Right forelimb (tissue), 1 donor: ENCODE measurements around the gene MZT1.
A peak's percentile ranks its signal among the peaks of the same experiment; 100 is the strongest.
"Not testable (repeated sequence)": the region's sequence is repeated elsewhere in the genome, so short reads cannot be mapped to it uniquely, and the experiment has no call there.

ENCODE experiments used
- DNase-seq: peaks from one replicate; pipeline ENCODE4 v3.0.0-alpha.2; 2018

MZT1 gene, protein sequence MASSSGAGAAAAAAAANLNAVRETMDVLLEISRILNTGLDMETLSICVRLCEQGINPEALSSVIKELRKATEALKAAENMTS

DNA sequence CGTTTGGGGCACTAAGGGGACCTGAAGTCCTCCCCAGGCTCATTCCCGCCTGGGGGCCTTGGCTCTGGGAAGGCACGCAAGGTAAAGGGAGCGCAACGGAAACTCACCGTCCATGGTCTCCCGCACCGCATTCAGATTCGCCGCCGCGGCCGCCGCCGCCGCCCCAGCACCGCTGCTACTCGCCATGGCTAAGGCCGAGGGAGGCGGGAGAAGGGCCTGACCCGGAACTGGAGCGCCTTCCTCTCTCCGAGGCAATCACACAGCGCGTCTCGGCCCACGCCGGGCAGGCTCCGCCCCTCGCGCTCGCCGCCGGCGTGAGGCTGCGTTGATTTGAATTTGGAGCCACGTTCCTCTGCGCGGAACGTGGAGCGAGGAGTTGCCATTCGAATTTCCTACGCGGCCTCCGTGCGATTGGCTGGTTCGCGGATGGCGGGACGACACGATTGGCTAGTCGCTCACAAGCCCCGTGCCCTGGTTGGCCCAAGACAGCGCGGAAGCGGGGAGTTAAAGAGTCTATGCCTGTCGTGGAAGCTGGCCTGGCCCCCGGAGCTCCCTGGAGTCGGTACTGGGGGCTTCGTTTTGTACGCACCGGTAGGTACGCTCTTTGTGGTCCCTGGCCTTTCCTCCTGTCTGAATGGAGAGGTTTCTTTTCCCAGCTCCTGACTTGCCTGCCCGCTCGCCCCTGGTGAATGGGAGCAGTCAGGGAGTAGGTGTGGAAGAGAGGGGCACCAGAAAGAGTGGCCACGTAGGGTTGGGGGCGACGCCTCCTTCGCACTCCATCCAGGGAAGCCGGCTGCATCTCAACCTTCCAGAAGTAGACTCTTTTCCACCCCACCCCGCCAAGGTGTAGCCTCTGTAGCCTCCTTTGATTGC is at the start of gene MZT1, which contains the start of gene BORA:
Gene MZT1 (minus strand): TSS at position 213 of the 873 bp plus-strand sequence. CDS start 27 bp downstream, at position 186.
Gene BORA (plus strand): TSS at position 507 of the 873 bp plus-strand sequence. CDS start 1,018 bp downstream, outside the sequence.
- DNase-seq, result peak; percentile 96

DNA sequence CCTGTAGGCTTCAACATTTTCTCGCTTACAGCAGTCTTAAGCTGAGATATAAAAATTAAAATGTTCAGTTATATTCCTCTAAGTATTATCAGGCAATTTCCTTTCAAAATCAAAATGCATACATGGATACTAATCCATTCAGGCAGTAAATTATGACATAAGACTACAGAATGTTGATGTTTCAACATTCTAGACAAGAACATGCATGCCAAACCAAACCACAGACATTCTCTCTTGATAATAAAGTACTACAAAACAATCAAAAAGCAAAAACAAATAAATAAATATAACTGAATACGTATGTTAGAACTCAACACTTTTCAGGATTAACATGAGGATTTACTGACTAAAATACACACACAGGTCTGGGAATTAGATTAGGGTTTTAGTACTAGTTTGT is 46.6 kb upstream of the MZT1 start:
- DNase-seq, result no peak

DNA sequence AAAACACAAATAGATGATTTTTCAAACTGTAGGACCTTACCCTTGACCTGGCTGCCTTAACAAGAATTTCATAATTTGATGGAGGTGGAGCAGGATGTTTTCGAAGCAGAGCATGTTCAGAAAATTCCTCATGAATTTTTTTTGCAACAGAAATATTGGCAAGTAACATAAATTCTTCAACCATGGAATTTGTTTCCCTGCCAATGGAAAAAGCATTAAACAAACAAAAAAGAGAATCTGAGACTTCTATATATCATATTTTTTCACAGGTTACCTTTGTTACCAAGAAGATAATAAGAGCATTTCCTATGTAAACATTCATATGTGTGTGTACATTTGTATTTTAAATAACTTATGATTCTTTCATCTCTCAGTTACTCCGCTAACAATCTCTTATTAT is 36.0 kb upstream of the MZT1 start:
- no peak for DNase-seq

DNA sequence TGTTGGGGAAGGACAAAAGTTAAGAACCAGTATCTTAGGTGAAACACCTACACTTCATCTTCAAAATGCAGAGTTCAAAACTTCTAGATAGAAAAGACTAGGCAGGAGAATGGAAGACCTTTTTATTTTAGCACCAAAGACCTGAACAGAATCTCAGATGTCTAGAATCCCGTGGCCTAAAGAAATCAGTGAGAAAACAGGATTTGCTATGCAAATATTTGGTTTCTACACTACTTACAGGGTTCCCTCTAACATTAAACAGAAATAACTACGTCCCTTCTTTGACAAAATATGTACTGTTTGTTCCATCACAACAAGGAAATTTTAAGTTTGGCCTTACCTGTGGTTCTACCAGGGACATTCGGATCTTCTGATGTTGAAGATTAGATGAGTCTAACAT is 32.8 kb upstream of the MZT1 start:
- DNase-seq, result no peak

DNA sequence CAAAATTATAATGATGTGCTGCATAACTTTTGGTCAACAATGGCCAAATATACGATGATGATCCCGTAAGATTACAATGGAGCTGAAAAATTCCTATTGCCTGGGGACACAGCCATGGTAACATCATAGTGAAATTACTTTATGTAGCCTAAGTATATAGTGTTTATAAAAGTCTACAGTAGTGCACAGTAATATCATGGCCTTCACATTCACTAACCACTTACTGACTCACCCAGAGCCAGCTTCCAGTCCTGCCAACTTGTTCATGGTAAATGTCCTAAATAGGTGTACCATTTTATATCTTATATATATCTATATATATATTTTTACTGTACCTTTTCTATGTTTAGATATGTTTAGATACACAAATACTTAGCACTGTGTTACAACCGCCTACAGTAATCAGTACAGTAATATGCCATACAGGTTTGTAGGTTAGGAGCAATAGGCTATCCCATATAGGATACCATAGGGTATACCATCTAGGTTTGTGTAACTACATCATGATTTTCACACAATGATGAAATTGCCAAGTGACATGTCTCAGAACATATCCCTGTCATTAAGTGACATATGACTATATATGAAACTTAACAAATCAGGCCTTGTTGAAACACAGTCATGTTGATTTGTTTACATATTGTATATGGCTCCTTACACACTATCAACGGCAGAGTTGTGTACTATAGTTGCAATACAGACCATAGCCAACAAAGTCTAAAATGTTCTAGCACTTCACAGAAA is 30.5 kb upstream of the MZT1 start:
- DNase-seq, result no peak

DNA sequence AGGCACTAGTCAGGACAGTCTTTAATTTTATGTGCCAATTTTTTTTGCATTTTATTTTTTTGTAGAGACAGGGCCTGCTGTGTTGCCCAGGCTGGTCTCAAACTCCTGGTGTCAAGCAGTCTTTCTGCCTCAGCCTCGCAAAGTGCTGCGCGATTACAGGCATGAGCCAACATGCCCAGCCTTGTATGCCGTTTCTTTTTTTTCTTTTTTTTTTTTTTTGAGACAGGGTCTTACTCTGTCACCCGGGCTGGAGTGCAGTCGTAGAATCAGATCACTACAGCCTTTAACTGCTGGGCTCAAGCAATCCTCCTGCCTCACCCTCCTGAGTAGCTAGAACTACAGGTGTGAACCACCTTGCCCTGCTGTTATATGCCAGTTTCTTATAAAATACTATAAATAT is 26.7 kb upstream of the MZT1 start:
- no peak for DNase-seq

DNA sequence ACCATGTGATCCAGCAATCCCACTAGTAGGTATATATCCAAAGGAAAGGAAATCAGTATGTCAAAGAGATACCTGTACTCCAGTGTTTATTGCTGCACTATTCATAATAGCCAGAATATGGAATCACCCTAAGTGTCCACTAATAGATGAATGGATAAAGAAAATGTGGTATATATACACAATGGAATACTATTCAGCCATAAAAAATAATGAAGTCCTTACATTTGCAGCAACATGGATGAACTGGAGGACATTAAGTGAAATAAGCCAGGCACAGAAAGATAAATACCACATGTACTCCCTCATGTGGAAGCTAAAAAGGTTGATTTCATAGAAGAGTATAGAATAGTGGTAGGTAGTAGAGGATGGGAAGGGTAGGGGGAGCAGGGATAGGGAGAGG is 23.8 kb upstream of the MZT1 start:
- no peak for DNase-seq

DNA sequence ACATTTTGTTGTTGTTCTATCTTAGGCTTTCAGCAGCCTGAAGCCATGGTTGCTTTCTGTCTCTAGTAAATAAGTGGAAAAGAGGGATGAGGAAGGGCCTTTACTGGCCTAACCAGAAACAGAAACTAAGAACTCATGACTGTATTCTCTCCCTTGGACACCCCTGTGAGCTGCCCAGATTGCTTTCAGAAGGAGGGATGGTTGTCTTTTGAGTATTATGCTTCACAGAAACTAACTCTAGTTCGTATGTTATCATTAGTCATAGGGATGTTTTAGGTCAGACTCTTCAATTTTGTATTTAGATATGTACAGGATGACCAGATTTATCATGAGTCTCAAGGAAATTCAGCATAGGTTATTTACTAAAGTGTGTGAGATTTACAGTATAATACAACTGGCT is 17.8 kb upstream of the MZT1 start:
- no peak for DNase-seq

DNA sequence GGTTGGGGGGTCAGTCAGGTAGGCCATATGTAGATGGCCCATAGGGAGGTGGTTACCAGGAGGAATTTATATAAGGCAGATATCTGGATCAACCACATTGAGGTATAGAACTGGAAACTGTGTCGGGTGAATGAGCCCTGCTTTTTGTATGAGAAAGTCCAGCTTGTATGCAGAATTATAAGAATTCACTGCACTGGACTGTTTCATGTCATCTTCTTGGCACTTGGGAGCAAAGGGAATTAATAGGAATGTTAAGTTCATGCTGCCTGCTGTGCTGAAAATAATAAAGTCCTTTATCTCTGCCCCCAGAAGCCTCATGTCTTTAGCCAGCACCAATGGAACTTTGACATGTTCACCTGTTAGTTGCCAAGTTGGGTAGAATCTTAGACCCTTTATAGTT is 12.6 kb upstream of the MZT1 start:
- no peak for DNase-seq

DNA sequence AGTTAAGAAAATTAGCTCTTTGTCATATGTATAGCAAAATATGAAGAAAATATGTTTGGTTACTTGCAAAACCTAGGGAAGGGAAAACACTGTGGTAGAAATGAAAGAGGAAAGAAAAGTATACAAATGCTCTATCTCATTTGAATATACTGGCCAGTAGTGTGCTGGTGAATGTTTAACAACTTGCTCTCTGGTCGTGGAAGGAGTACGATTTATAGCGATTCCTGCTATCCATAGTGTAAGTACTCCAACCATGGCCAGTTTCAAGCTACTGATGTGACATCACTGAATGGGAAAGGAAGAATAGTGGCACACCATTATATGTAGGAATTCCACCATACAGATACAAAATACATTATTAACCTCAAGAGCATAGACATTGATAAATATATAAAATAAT is 9.6 kb upstream of the MZT1 start:
- no peak for DNase-seq

DNA sequence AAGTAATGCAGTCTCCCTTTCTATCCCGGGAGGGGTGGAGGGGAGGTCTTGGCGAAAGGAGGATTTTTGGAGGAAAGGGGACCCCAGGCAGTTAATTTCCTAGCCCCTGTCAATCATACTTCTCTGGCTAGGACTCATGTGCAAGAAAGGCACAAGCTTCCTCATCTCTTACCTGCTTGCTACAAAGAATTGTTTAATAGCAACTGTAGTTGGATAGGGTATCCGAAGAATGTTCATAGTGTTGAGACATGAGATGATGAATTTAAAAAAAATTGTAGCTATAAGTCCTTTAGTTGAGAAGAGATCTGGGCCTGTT is 819 bp upstream of the MZT1 start:
- DNase-seq, result no peak

DNA sequence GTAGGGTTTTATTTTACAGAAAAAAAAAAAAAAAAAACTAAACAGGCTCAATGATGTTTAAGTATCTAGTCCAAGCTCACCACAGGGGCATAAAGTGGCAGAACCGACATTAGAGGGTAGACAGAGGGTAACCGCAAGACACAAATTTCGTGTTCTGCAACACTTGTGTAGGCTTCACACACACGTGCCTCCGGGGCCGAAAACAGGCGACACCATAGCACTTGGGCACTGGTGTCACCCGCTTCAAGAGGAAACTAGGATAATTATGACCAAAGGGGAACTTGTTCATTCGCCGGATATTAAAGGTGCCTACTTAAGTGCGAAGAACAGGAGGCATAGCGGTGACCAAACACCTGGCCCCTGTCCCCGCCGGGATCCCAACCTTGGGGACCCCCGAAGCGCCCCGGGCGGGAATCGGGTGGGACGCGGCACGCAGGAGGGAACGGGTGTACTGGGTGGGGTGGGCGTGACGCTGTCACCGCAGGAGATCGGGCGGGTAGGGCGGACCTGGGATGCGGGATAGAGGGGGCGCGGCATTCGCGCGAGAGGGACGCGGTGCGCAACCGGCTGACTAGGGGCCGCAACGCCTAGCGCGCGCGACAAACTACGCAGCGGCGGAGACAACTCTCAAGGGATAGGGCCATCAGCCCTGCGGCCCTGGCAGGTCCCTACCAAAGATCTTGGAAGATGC is 558 bp downstream of the MZT1 start:
- no peak for DNase-seq

DNA sequence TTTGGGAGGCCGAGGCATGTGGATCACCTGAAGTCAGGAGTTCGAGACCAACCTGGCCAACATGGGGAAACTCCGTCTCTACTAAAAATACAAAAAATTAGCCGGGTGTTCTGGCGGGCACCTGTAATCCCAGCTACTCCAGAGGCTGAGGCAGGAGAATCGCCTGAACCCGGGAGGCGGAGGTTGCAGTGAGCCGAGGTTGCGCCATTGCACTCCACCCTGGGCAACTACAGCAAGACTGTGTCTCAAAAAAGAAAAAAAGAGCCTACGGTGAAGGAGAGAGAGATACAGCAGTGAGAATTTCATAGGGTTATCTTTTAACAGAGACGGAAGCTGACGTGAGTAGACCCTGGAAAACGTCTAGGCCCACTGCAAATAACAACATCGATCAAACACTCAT is 1.2 kb downstream of the MZT1 start:
- not testable (repeated sequence) for DNase-seq

DNA sequence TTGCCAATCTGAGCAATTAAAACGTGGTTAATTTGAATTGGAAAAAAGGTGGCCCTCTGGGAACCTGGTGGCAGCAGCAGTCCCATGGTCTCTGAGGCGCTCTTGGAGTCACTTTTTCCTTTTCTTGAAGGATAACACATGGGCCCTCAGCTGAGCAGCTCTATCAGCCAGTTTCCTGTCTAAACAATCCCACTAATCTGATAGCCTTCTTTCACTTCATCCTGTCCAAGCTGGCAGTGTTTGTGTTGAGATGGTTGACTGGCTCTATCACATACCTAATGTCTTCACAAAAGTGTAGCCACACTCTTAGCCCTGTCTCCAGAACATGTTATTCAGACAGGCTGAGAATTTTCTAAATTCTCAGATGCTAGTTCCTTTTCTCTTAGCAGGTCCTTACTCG is 10.7 kb downstream of the MZT1 start:
- DNase-seq, result no peak

DNA sequence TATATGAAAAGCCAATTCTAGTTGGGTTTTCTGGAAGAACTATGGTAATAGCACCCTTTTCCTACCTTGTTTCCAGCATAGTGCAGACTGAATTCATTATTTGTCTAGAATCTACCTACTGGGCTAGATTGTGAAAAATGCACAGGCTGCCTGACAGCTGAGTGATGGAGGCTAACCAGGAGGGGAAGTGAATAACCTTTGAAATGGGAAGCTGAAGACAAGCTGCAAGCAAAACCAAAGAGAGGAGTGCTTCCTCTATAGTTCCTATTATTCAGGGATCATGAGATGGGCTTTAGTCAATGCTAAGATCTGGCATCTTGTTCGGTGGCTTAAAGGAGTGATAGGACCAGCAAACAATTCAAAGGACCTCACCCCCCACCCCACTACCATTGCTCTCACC is 26.9 kb downstream of the MZT1 start:
- DNase-seq, result no peak

DNA sequence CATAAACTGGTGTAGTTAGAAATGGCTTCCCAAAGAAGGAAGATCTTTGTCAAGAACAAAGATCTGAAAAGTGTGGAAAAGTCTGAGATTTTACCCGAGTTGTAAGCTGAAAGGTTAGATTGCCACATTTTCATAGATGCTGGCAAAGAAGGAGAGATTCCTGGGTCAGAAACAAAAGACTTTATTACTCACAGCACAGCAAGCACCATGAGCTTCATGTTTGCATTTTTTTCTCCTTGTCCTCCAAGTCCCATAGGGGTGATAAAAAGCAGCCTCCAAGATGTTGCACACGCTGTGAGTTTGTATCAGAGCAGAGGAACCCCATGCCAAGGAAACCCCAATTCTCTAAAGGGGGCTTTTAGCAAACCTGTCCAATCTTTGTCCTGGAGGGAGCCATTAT is 29.3 kb downstream of the MZT1 start:
- DNase-seq, result no peak

DNA sequence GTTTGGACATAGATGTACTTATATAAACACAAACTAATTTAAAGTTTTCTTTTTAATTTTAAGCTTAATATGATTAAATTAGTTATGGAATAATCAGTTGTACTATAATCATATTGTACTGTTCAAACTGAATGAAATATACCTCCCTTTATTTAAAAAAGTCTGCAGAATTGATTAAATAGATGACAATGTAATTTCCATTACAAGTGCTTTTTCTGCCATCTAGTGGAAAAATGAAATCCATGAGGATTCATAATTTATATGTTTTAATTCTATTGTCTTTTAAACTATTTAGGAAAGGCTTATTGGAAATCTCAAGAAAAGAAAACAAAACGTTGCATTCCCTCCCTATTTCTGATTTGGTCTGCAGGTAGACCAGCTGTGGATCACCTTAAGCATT is 30.9 kb downstream of the MZT1 start:
- DNase-seq, result no peak

DNA sequence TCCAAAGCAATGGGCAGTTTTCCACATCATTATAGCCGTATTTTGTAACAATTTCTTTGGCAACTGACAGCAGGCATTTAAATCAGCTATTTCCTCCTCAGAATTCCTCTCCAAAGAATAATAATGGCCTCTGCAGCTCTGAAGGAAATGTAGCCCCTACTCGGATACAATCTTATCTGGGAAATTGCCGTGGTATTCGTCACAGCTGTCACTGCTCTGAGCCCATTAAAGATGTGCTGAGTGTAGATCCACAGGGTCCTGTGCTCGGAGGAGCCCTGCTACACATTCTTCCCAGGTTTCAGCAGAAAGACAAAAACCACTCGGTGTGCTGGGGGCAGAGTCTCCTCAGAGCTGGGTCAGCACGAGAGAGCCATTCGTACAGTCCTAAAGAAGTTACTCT is 33.1 kb downstream of the MZT1 start:
- no peak for DNase-seq

DNA sequence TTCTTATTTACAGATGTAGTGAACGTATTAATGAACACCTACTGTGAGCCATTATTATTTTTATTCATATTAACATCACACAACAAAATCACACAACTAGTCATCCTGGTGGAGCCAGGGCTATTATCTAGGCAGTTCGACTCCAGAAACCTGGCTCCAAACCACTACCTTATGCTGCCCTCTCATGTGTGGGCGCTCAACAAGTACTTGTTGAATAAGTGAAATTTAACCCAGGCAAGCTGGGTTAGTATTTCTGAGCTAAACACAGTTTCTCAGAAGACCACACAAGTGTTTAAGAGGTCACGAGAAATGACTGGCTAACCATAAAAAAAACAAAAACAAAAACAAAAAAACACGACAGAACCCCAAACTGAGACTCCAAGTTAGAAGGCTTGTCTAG is 33.6 kb downstream of the MZT1 start:
- no peak for DNase-seq

DNA sequence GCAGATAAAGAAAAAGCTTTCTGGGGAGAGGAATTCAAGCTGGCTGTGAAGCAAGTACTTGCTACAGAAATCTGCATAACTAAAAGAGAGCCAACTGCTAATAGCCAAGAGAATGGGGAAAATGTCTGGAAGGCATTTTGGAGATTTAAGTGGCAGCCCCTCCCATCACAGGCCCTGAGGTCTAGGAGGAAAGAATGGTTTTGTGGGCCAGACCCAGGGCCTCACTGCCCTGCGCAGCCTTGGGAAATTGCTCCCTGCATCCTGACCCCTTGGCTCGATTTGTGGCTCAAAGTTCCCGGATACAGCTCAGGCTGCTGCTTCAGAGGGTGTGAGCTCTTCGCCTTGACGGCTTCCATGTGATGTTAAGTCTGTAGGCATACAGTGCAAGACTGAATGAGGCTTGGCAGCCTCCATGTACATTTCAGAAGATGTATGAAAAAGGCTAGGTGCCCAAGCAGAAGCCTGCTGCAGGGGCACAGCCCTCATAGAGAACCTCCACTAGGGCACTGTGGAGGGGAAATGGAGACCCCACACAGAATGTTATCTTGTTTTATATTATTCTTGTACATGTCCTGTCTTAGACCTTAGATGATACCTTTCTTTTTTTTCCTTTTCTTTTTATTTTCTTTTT is 34.4 kb downstream of the MZT1 start:
- no peak for DNase-seq

DNA sequence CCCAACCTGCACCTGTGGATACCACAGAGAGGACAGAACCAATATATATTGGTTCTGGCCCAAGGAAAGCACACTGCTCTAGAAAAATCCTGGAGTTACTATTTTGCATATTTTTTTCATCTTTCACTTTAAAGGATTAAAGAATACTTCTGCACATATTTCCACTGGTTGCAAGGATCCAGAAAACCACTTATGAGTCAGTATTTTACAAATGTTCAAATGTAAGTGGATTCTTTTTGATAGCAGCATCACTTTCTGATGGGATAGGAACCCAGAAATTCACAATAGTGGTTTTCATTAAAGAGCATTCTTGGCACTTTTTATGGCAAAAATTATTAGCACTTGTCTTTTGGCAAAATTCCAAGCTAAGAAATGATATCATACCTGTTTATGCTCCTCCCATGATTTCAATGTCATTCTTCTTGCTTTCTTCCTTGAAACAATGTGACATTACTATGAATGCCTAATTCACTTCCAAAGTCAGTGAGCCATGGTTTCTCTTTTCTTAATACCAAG is 38.2 kb downstream of the MZT1 start:
- no peak for DNase-seq

DNA sequence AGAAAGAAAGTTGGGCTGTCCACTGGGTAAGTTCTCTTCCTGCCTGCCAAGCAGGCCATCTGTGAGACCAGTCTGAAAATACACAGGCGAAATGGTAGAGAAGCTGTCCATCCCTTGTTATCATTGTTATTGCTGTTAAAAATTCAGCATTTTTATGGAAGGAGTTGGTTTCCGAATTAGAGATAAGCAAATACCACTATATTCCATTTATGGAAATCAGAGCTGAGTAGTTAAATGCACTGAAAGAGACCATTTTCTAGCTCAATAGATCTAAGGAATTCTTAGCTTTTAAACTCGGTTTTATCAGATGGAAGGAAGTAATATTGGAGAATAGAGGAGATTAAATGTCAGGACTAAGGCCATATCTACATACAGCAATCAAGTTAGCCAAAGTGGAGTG is 40.7 kb downstream of the MZT1 start:
- DNase-seq, result no peak

DNA sequence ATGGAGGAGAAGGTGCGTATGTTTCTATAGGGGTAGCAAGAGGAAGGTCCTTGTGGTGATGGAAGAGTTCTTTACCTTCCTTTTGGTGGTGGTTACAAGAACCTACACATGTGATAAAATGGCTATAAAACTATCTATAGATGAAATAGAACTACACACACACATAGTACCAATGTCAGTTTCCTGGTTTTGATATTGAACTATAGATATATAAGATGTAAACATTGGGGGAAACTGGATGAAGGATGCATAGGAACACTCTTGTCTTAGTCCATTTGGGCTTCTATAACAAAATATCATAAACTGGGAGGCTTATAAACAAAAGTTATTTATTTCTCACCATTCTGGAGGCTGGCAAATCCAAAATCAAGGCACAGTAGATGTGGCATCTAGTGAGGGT is 47.1 kb downstream of the MZT1 start:
- no peak for DNase-seq
